Trophoblast cell (in vitro differentiated cells and primary cell): ENCODE results near the gene VAT1L.

Experiments used
- DNase-seq, 2 donors: peaks; one replicate each; pipeline ENCODE4 v3.0.0-alpha.2; 2016
- H2AFZ ChIP-seq: 2 replicates; pipeline ENCODE4 v1.6.1; 2013; ENCODE audit warnings: low read length, moderate library complexity, mild to moderate bottlenecking; ENCODE audit not compliant: insufficient read depth, poor library complexity
- H2AK5ac ChIP-seq: 2 replicates; pipeline ENCODE4 v1.6.1; 2013; ENCODE audit warnings: mild to moderate bottlenecking, low read length
- H2BK120ac ChIP-seq: 2 replicates; pipeline ENCODE4 v1.6.1; 2013; ENCODE audit warnings: low read length, mild to moderate bottlenecking, moderate library complexity; ENCODE audit not compliant: insufficient read depth, poor library complexity
- H2BK12ac ChIP-seq: 2 replicates; pipeline ENCODE4 v1.6.1; 2013; ENCODE audit warnings: mild to moderate bottlenecking, low read length, moderate library complexity
- H2BK5ac ChIP-seq: 2 replicates; pipeline ENCODE4 v1.6.1; 2013; ENCODE audit warnings: low read length, low read depth, moderate library complexity, mild to moderate bottlenecking; ENCODE audit not compliant: poor library complexity
- H3K14ac ChIP-seq: 2 replicates; pipeline ENCODE4 v1.6.1; 2013; ENCODE audit warnings: mild to moderate bottlenecking, low read length
- H3K18ac ChIP-seq: 2 replicates; pipeline ENCODE4 v1.6.1; 2013; ENCODE audit warnings: mild to moderate bottlenecking, low read length
- H3K23ac ChIP-seq: 2 replicates; pipeline ENCODE4 v1.6.1; 2013; ENCODE audit warnings: low read length
- H3K27ac ChIP-seq: 2 replicates; pipeline ENCODE4 v1.5.1; 2013; ENCODE audit warnings: low read depth, mild to moderate bottlenecking, inconsistent platforms, low read length, moderate library complexity
- H3K27me3 ChIP-seq: 2 replicates; pipeline ENCODE4 v1.6.1; 2013; ENCODE audit warnings: inconsistent platforms, mild to moderate bottlenecking, low read length, moderate library complexity; ENCODE audit not compliant: insufficient read depth
- H3K36me3 ChIP-seq, 2 experiments: 1 replicate in 1 of 2; 2 replicates in 1 of 2; pipeline ENCODE4 v1.6.1; 2013; ENCODE audit warnings: low read length in 2 of 2, mild to moderate bottlenecking in 2 of 2, moderate library complexity in 1 of 2; ENCODE audit not compliant: insufficient read depth in 2 of 2, control insufficient read depth in 1 of 2
- H3K4ac ChIP-seq: 2 replicates; pipeline ENCODE4 v1.6.1; 2013; ENCODE audit warnings: low read depth, mild to moderate bottlenecking, low read length, moderate library complexity
- H3K4me1 ChIP-seq, 2 experiments: 1 replicate in 1 of 2; 2 replicates in 1 of 2; pipeline ENCODE4 v1.6.1; 2013; ENCODE audit warnings: low read length in 2 of 2, mild to moderate bottlenecking in 2 of 2, moderate library complexity in 1 of 2; ENCODE audit not compliant: insufficient read depth in 2 of 2, control insufficient read depth in 1 of 2
- H3K4me2 ChIP-seq: 2 replicates; pipeline ENCODE4 v1.6.1; 2013; ENCODE audit warnings: inconsistent platforms, mild to moderate bottlenecking, low read length, moderate library complexity
- H3K4me3 ChIP-seq: 2 replicates; pipeline ENCODE4 v1.5.1; 2013; ENCODE audit warnings: mild to moderate bottlenecking, low read depth, low read length, inconsistent platforms
- H3K79me1 ChIP-seq: one replicate; pipeline ENCODE4 v1.6.1; 2013; ENCODE audit warnings: low read length
- H3K79me2 ChIP-seq: 2 replicates; pipeline ENCODE4 v1.6.1; 2013; ENCODE audit warnings: low read length, mild to moderate bottlenecking; ENCODE audit not compliant: control insufficient read depth, insufficient read depth, poor library complexity
- H3K9ac ChIP-seq: 2 replicates; pipeline ENCODE4 v1.6.1; 2013; ENCODE audit warnings: mild to moderate bottlenecking, low read length
- H3K9me3 ChIP-seq: 2 replicates; pipeline ENCODE4 v1.6.1; 2013; ENCODE audit warnings: low read depth, mild to moderate bottlenecking, control low read depth, inconsistent platforms, low read length; ENCODE audit not compliant: insufficient read depth
- H4K12ac ChIP-seq: 2 replicates; pipeline ENCODE4 v1.6.1; 2013; ENCODE audit warnings: low read depth, mild to moderate bottlenecking, low read length, moderate library complexity
- H4K8ac ChIP-seq: 2 replicates; pipeline ENCODE4 v1.6.1; 2013; ENCODE audit warnings: low read depth, mild to moderate bottlenecking, low read length, moderate library complexity
- H4K91ac ChIP-seq: one replicate; pipeline ENCODE4 v1.6.1; 2013; ENCODE audit warnings: low read depth, mild to moderate bottlenecking, low read length, moderate library complexity
- WGBS: extraction: QIAGEN DNeasy Blood & Tissue Kit; methylation state at CpG from one replicate; pipeline ENCODE4 v1.1.7; 2013; ENCODE audit warnings: missing lambda C conversion rate; ENCODE audit not compliant: insufficient read length, insufficient coverage; ENCODE audit errors: extremely low coverage; 5-methylcytosine and 5-hydroxymethylcytosine counted together

Gene VAT1L

GRCh38 chr16:77920984-77921383, 132.6 kb downstream of the VAT1L start:
- Histone ChIP-seq H2AK5ac (no peak overlapping the region), H3K27ac (no peak overlapping the region), H3K4me2 (no peak overlapping the region), H3K4me1 (no peaks in the 10 kb centered on the region), H3K36me3 (no peaks in the 10 kb centered on the region), H3K4me3 (no peak overlapping the region), H3K79me1 (no peaks in the 10 kb centered on the region), H2BK120ac (no peak overlapping the region), H3K18ac (no peak overlapping the region), H2AFZ (no peak overlapping the region), H3K9me3 (no peaks in the 10 kb centered on the region), H3K4ac (no peak overlapping the region), H3K23ac (no peak overlapping the region), H4K12ac (no peak overlapping the region), H3K79me2 (no peaks in the 10 kb centered on the region), H2BK5ac (no peak overlapping the region), H4K8ac (no peak overlapping the region), H4K91ac (no peak overlapping the region), H3K14ac (no peak overlapping the region), H3K27me3 (no peaks in the 10 kb centered on the region), H2BK12ac (no peak overlapping the region), H3K9ac (no peak overlapping the region)
- DNase-seq, result no peak
- WGBS, result no CpG with 5 or more reads among the region's 4 CpGs

DNA sequence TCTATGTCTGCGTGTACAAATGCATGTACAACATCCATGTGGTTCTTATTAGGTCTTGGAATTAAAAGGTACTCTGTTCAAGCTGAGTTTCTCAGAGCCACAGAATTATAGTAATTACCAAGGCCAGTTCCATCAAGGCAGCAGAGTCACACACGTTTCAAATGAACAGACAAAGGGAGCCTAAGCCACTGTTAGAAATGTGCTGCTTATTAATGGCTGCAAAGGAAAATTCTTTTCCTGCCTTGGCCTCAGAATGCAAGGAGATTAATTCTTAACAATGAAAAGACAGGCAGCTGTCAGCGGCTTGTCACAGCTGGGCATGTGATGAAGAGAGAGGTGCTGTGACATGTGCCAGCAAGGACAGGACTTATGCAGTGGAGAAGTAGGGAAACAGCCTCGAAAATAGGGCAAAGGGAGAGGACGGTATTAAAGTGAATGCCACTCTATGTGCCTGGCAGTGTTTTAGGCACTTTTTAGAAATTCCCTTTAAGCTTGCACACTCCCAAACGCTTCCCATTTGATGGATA, 133.9 kb downstream of the VAT1L start:
- H3K4me1 ChIP-seq, result no peaks in the 10 kb centered on the region
- H2BK120ac ChIP-seq, result no peak overlapping the region

GRCh38 chr16:77925531-77925930, 137.2 kb downstream of the VAT1L start:
- no CpG with 5 or more reads among the region's 4 CpGs for WGBS
- no peaks in the 10 kb centered on the region for H3K36me3 ChIP-seq
- no peak overlapping the region for H2BK5ac ChIP-seq
- H2AFZ ChIP-seq, result no peak overlapping the region
- H3K9ac ChIP-seq, result no peak overlapping the region
- no peak overlapping the region for H4K91ac ChIP-seq
- no peaks in the 10 kb centered on the region for H3K79me2 ChIP-seq
- H3K4me2 ChIP-seq, result no peak overlapping the region
- H3K4me1 ChIP-seq, result no peaks in the 10 kb centered on the region
- H3K23ac ChIP-seq, result no peak overlapping the region
- DNase-seq, result no peak
- H2BK12ac ChIP-seq, result no peak overlapping the region
- no peak overlapping the region for H3K18ac ChIP-seq
- H3K27me3 ChIP-seq, result no peaks in the 10 kb centered on the region
- H3K4me3 ChIP-seq, result no peak overlapping the region
- no peak overlapping the region for H4K12ac ChIP-seq
- no peak overlapping the region for H3K4ac ChIP-seq
- no peak overlapping the region for H4K8ac ChIP-seq
- H3K27ac ChIP-seq, result no peak overlapping the region
- H2BK120ac ChIP-seq, result no peak overlapping the region
- H3K9me3 ChIP-seq, result no peaks in the 10 kb centered on the region
- H2AK5ac ChIP-seq, result no peak overlapping the region
- no peaks in the 10 kb centered on the region for H3K79me1 ChIP-seq
- H3K14ac ChIP-seq, result no peak overlapping the region

More for the DNA sequence above, 133.9 kb downstream of the VAT1L start:
- Histone ChIP-seq H3K79me1 (no peaks in the 10 kb centered on the region), H4K91ac (no peak overlapping the region), H3K27me3 (no peaks in the 10 kb centered on the region), H3K18ac (no peak overlapping the region), H3K23ac (no peak overlapping the region), H2BK12ac (no peak overlapping the region), H3K14ac (no peak overlapping the region), H3K9me3 (no peaks in the 10 kb centered on the region), H2BK5ac (no peak overlapping the region), H3K27ac (no peak overlapping the region), H3K79me2 (no peaks in the 10 kb centered on the region), H4K12ac (no peak overlapping the region), H2AFZ (no peak overlapping the region), H3K4ac (no peak overlapping the region), H2AK5ac (no peak overlapping the region), H3K36me3 (no peaks in the 10 kb centered on the region), H4K8ac (no peak overlapping the region), H3K4me3 (no peak overlapping the region), H3K4me2 (no peak overlapping the region), H3K9ac (no peak overlapping the region)
- DNase-seq, result no peak
- no CpG with 5 or more reads among the region's 6 CpGs for WGBS

DNA sequence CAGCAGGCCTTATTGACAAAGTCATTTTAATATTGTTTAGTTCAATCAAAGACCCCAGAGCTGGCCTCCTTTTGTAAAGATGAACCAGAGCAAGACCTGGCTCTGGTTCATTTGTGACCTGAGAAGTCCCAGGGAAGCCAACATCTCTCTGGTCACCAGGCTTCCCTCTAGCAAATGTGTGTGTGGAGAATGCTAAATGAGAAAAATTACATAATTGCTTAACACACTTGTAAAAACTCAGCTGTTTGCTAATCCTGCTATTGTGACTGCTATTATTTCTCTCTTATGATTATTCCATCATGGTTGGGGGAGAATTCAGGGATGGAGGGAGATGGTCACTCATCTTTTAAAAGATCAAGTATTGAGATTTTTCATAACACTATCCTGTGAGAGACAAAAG, 139.7 kb downstream of the VAT1L start:
- no peak overlapping the region for H4K91ac ChIP-seq
- H3K4me2 ChIP-seq, result no peak overlapping the region
- no peak overlapping the region for H3K27ac ChIP-seq
- H3K9me3 ChIP-seq, result no peaks in the 10 kb centered on the region
- H2BK5ac ChIP-seq, result no peak overlapping the region
- no peaks in the 10 kb centered on the region for H3K79me2 ChIP-seq
- H3K9ac ChIP-seq, result no peak overlapping the region
- no peaks in the 10 kb centered on the region for H3K36me3 ChIP-seq
- no peak for DNase-seq
- H4K12ac ChIP-seq, result no peak overlapping the region
- no peak overlapping the region for H3K23ac ChIP-seq
- H3K4me1 ChIP-seq, result no peaks in the 10 kb centered on the region
- H2BK120ac ChIP-seq, result no peak overlapping the region
- H2AFZ ChIP-seq, result no peak overlapping the region
- no peaks in the 10 kb centered on the region for H3K79me1 ChIP-seq
- H3K4me3 ChIP-seq, result no peak overlapping the region
- H4K8ac ChIP-seq, result no peak overlapping the region
- no peak overlapping the region for H3K18ac ChIP-seq
- H2AK5ac ChIP-seq, result no peak overlapping the region
- no peak overlapping the region for H3K4ac ChIP-seq
- H2BK12ac ChIP-seq, result no peak overlapping the region
- no peak overlapping the region for H3K14ac ChIP-seq
- no peaks in the 10 kb centered on the region for H3K27me3 ChIP-seq
